ENCODE data around the gene PCCA. TPM values are rescaled to one million over a fixed set of nuclear protein-coding genes. Genes with fewer than 3 reads are reported as not detected.
"Not testable (repeated sequence)": the region's sequence is repeated elsewhere in the genome, so short reads cannot be mapped to it uniquely, and the experiment has no call there.

The PCCA gene
- total RNA-seq, 4 donors from 2014 or later = 33.8 to 40.3 (median 39.0) TPM

GRCh38 chr13:100163375-100163774 lies 74.5 kb downstream of the PCCA start:
- TF ChIP-seq EP300 (IDR thresholded peaks at IDR 0.05) = no peak
- no peak for TF ChIP-seq POLR2AphosphoS5 (IDR thresholded peaks at IDR 0.05)
- TF ChIP-seq CTCF (IDR thresholded peaks at IDR 0.05) = no peak
- no peak for TF ChIP-seq POLR2A (IDR thresholded peaks at IDR 0.05; ENCODE audit: low read depth)
- WGBS = 67% methylated on average over 1 of the region's 1 CpG
- Histone ChIP-seq H3K36me3 (no peaks in the 10 kb centered on the region), H3K27me3 (no peaks in the 10 kb centered on the region), H3K4me1 (peaks cover 0 to 10% (median 4%) of the 10 kb centered on the region in 4 donors), H3K4me3 (no peak overlapping the region), H3K27ac (replicated peaks in 1 of 4) (no peak overlapping the region), H3K9me3 (no peaks in the 10 kb centered on the region)
- no peak for DNase-seq (ENCODE audit: extremely low spot score)
- intact Hi-C loops (cut with DNase I) = no loop called here

GRCh38 chr13:100173203-100173602 lies 84.3 kb downstream of the PCCA start:
- H3K9me3 ChIP-seq = no peaks in the 10 kb centered on the region
- no peaks in the 10 kb centered on the region for H3K36me3 ChIP-seq
- no peak overlapping the region for H3K27ac ChIP-seq (replicated peaks in 1 of 4)
- TF ChIP-seq EP300 (IDR thresholded peaks at IDR 0.05) (no peak), POLR2AphosphoS5 (IDR thresholded peaks at IDR 0.05) (no peak), POLR2A (IDR thresholded peaks at IDR 0.05; ENCODE audit: low read depth) (no peak), CTCF (IDR thresholded peaks at IDR 0.05) (no peak)
- intact Hi-C loops (cut with DNase I) = no loop called here
- H3K27me3 ChIP-seq = no peaks in the 10 kb centered on the region
- WGBS = 85% methylated on average over 5 of the region's 5 CpGs
- H3K4me1 ChIP-seq = peaks cover 4 to 20% (median 9%) of the 10 kb centered on the region in 4 donors
- no peak for DNase-seq (ENCODE audit: extremely low spot score)
- no peak overlapping the region for H3K4me3 ChIP-seq

- H3K4me3 ChIP-seq; intact Hi-C loops (cut with DNase I); H3K9me3 ChIP-seq; H3K27ac ChIP-seq (replicated peaks in 1 of 4); H3K36me3 ChIP-seq; DNase-seq (ENCODE audit: extremely low spot score); H3K27me3 ChIP-seq: not testable (repeated sequence)
- 97% methylated on average over 4 of the region's 4 CpGs for WGBS
- peaks cover 0 to 20% (median 9%) of the 10 kb centered on the region in 4 donors for H3K4me1 ChIP-seq
Measured at GRCh38 chr13:100174455-100174854, 85.6 kb downstream of the PCCA start.

- no peaks in the 10 kb centered on the region for H3K27me3 ChIP-seq
- no peak for DNase-seq (ENCODE audit: extremely low spot score)
- intact Hi-C loops (cut with DNase I) = no loop called here
- H3K36me3 ChIP-seq = no peaks in the 10 kb centered on the region
- 90% methylated on average over 2 of the region's 2 CpGs for WGBS
- no peak overlapping the region for H3K4me3 ChIP-seq
- H3K27ac ChIP-seq (replicated peaks in 1 of 4) = no peak overlapping the region
- H3K9me3 ChIP-seq = no peaks in the 10 kb centered on the region
- peaks cover 0 to 20% (median 9%) of the 10 kb centered on the region in 4 donors for H3K4me1 ChIP-seq
- no peak for TF ChIP-seq POLR2A (IDR thresholded peaks at IDR 0.05; ENCODE audit: low read depth)
- no peak for TF ChIP-seq CTCF (IDR thresholded peaks at IDR 0.05)
- no peak for TF ChIP-seq EP300 (IDR thresholded peaks at IDR 0.05)
- no peak for TF ChIP-seq POLR2AphosphoS5 (IDR thresholded peaks at IDR 0.05)
Measured at GRCh38 chr13:100175078-100175802, 86.3 kb downstream of the PCCA start.

GRCh38 chr13:100175803-100176182 lies 86.9 kb downstream of the PCCA start:
- 87% methylated on average over 5 of the region's 5 CpGs for WGBS
- H3K9me3 ChIP-seq = no peaks in the 10 kb centered on the region
- H3K4me1 ChIP-seq = peaks cover 0 to 20% (median 9%) of the 10 kb centered on the region in 4 donors
- no peaks in the 10 kb centered on the region for H3K27me3 ChIP-seq
- no peak overlapping the region for H3K4me3 ChIP-seq
- no peaks in the 10 kb centered on the region for H3K36me3 ChIP-seq
- intact Hi-C loops (cut with DNase I) = no loop called here
- TF ChIP-seq POLR2A (IDR thresholded peaks at IDR 0.05; ENCODE audit: low read depth) = no peak
- no peak for TF ChIP-seq POLR2AphosphoS5 (IDR thresholded peaks at IDR 0.05)
- no peak for TF ChIP-seq EP300 (IDR thresholded peaks at IDR 0.05)
- TF ChIP-seq CTCF (IDR thresholded peaks at IDR 0.05) = no peak
- no peak for DNase-seq (ENCODE audit: extremely low spot score)
- no peak overlapping the region for H3K27ac ChIP-seq (replicated peaks in 1 of 4)

Data from esophagus muscularis mucosa (tissue), 4 donors.